B cell (primary cell): ENCODE data around the gene RIPOR2. TPM values are rescaled to one million over a fixed set of nuclear protein-coding genes. Genes with fewer than 3 reads are reported as not detected.

ENCODE experiments used
- ATAC-seq: fragments of 200-7000 bp; cut with Tn5 transposase; one replicate; pipeline ENCODE4 v1.10.0; 2021; ENCODE audit warnings: low read depth, mild to moderate bottlenecking, moderate number of reproducible peaks, moderate library complexity
- CTCF ChIA-PET: fragments of 350-600 bp; sonication (Branson Sonifier 250); formaldehyde crosslinking; loops from one replicate; lab custom pipeline; 2021; ENCODE audit warnings: antibody characterized with exemption, inconsistent platforms; lab: Charles Lee
- POLR2A ChIA-PET: fragments of 350-600 bp; sonication (Branson Sonifier 250); formaldehyde crosslinking; loops from one replicate; lab custom pipeline; 2021; ENCODE audit warnings: antibody characterized with exemption; lab: Charles Lee
- DNase-seq: peaks from one replicate; pipeline ENCODE4 v3.0.0; 2013
- H2AFZ ChIP-seq: 2 replicates; pipeline ENCODE4 v1.6.1; 2012; ENCODE audit warnings: mild to moderate bottlenecking, low read depth, low read length; ENCODE audit not compliant: insufficient read depth, poor library complexity, severe bottlenecking
- H3K27ac ChIP-seq, 2 donors: 1 replicate in 1 of 2; 2 replicates in 1 of 2; pipeline ENCODE4 v1.5.1; 2012 to 2013; ENCODE audit warnings: low read length in 2 of 2, mild to moderate bottlenecking in 2 of 2, moderate library complexity in 1 of 2
- H3K27me3 ChIP-seq, 4 experiments: fragments of 200-600 bp in 1 of 4; sonication (generic) in 1 of 4; replicated peaks in 1 of 4; 1 replicate in 2 of 4; 2 replicates in 2 of 4; pipeline versions ENCODE4 v1.6.1 to v1.7.0; 2013 to 2016; ENCODE audit warnings: low read length in 3 of 4, mild to moderate bottlenecking in 2 of 4, mixed read lengths in 1 of 4, moderate library complexity in 1 of 4; ENCODE audit not compliant: insufficient read depth in 4 of 4, control insufficient read depth in 3 of 4; ENCODE audit errors: control extremely low read depth in 1 of 4
- H3K36me3 ChIP-seq, 2 experiments: replicated peaks in 1 of 2; 1 replicate in 1 of 2; 2 replicates in 1 of 2; pipeline versions ENCODE4 v1.6.1 to v1.7.1; 2013; ENCODE audit warnings: low read length in 1 of 2; ENCODE audit not compliant: insufficient read depth in 2 of 2, control insufficient read depth in 1 of 2; ENCODE audit errors: control extremely low read depth in 1 of 2, extremely low read depth in 1 of 2
- H3K4me1 ChIP-seq, 2 donors: fragments of 200-600 bp in 1 of 2; sonication (generic) in 1 of 2; 1 replicate in 1 of 2; 2 replicates in 1 of 2; pipeline versions ENCODE4 v1.5.1 to v1.6.1; 2013 to 2017; ENCODE audit warnings: low read length in 2 of 2; ENCODE audit not compliant: control insufficient read depth in 2 of 2, insufficient read depth in 2 of 2
- H3K4me2 ChIP-seq: replicated peaks from 2 replicates; pipeline ENCODE3; 2012; ENCODE audit warnings: mild to moderate bottlenecking, low read depth, low read length; ENCODE audit not compliant: poor library complexity, severe bottlenecking
- H3K4me3 ChIP-seq, 5 experiments: fragments of 200-600 bp in 1 of 5; sonication (generic) in 1 of 5; 1 replicate in 3 of 5; 2 replicates in 2 of 5; pipeline versions ENCODE4 v1.5.1 to v1.7.0; 2011 to 2016; ENCODE audit warnings: low read length in 4 of 5, mild to moderate bottlenecking in 4 of 5, low read depth in 2 of 5, control low read depth in 1 of 5, moderate library complexity in 1 of 5; ENCODE audit not compliant: insufficient read depth in 1 of 5; ENCODE audit errors: control extremely low read depth in 1 of 5, extremely low read depth in 1 of 5
- H3K79me2 ChIP-seq: fragments of 200-600 bp; sonication (generic); one replicate; pipeline ENCODE4 v1.6.0; 2016; ENCODE audit warnings: low read length; ENCODE audit not compliant: control insufficient read depth, insufficient read depth
- H3K9ac ChIP-seq: fragments of 200-600 bp; sonication (generic); 2 replicates; pipeline ENCODE4 v1.6.1; 2017; ENCODE audit warnings: mild to moderate bottlenecking, low read length, moderate library complexity
- H3K9me3 ChIP-seq, 3 donors: one replicate each; pipeline versions ENCODE4 v1.6.1 to v1.7.1; 2013; ENCODE audit warnings: low read length in 2 of 3; ENCODE audit not compliant: control insufficient read depth in 2 of 3, insufficient read depth in 1 of 3; ENCODE audit errors: control extremely low read depth in 1 of 3
- H4K20me1 ChIP-seq: 2 replicates; pipeline ENCODE4 v1.6.0; 2012; ENCODE audit warnings: mild to moderate bottlenecking, low read length; ENCODE audit not compliant: insufficient read depth, control insufficient read depth, poor library complexity, severe bottlenecking
- H3K27ac Mint-ChIP-seq: one replicate; pipeline ENCODE4 v1.8.0; 2021; ENCODE audit warnings: mixed read lengths
- H3K27me3 Mint-ChIP-seq: one replicate; pipeline ENCODE4 v1.8.0; 2021; ENCODE audit warnings: mixed read lengths
- H3K4me1 Mint-ChIP-seq: one replicate; pipeline ENCODE4 v1.8.0; 2021; ENCODE audit warnings: mixed read lengths
- H3K4me3 Mint-ChIP-seq: one replicate; pipeline ENCODE4 v1.8.0; 2021; ENCODE audit warnings: mixed read lengths
- H3K9me3 Mint-ChIP-seq: one replicate; pipeline ENCODE4 v1.8.0; 2022; ENCODE audit warnings: mixed read lengths; ENCODE audit not compliant: insufficient read depth
- CTCF ChIP-seq: fragments of 200-600 bp; IDR thresholded peaks from one replicate; pipeline ENCODE4 v1.8.0; 2022; ENCODE audit warnings: antibody characterized with exemption, mild to moderate bottlenecking
- EZH2 ChIP-seq: IDR thresholded peaks from 2 replicates; pipeline ENCODE4 v1.6.1; 2012; ENCODE audit warnings: borderline replicate concordance, low read depth, mild to moderate bottlenecking, moderate library complexity, low read length; ENCODE audit not compliant: insufficient read depth, poor library complexity, severe bottlenecking
- WGBS: methylation state at CpG from one replicate; pipeline ENCODE4 v1.1.5; 2013; ENCODE audit warnings: missing lambda C conversion rate; ENCODE audit not compliant: insufficient coverage; 5-methylcytosine and 5-hydroxymethylcytosine counted together
- intact Hi-C: fragments of 100-400 bp; cut with micrococcal nuclease; formaldehyde crosslinking; loops from one replicate; pipeline ENCODE4 v1.10.0; 2022
- polyA plus RNA-seq: library from polyadenylated mRNA; depleted of rRNA; stranded (reverse); fragments of >200 nt; gene quantifications from 2 replicates; pipeline ENCODE4 v1.2.3, GENCODE V29; 2012
- total RNA-seq, 2 donors: library from RNA; stranded (reverse); fragments of 120-200 nt in 1 of 2; gene quantifications; 1 replicate in 1 of 2; 2 replicates in 1 of 2; pipeline versions ENCODE4 v1.2.3 to v1.2.4, GENCODE V29; 2013 to 2022

Gene RIPOR2
- total and polyA plus RNA-seq, 2 donors (not counting 1 experiment from before 2014, with no cell fraction given): 300 to 430 TPM

GRCh38 chr6:24864343-24864742 is 71.4 kb downstream of the RIPOR2 start:
- Histone ChIP-seq H3K4me3 (no peak overlapping the region), H3K27me3 (no peaks in the 10 kb centered on the region), H3K27ac (peak overlapping the region in 1 of 2 donors; percentile 81), H2AFZ (no peak overlapping the region), H3K4me1 (peaks cover 73 to 77% of the 10 kb centered on the region in 2 donors), H3K9ac (no peak overlapping the region), H3K4me2 (no peak overlapping the region), H3K9me3 (no peaks in the 10 kb centered on the region), H4K20me1 (peaks cover 64% of the 10 kb centered on the region), H3K79me2 (peaks cover 63% of the 10 kb centered on the region), H3K36me3 (peaks cover 21 to 94% of the 10 kb centered on the region in 2 experiments)
- ATAC-seq: no peak
- intact Hi-C loops: no loop called here
- Mint-ChIP-seq H3K9me3 (no peaks in the 10 kb centered on the region), H3K4me3 (no peak overlapping the region), H3K27me3 (no peaks in the 10 kb centered on the region), H3K27ac (peak overlapping the region; percentile 75), H3K4me1 (peaks cover 83% of the 10 kb centered on the region)
- no peak for DNase-seq
- WGBS: 100% methylated on average over 1 of the region's 1 CpG
- ChIA-PET CTCF (interaction anchor here (1.1 to 3.4 kb wide), 6 partner anchors 19 to 154 kb away, joined by 3 to 10 read pairs (median 6); no protein-coding TSS in a partner anchor), POLR2A (no interaction called here)
- TF ChIP-seq EZH2: no peak
- no peak for TF ChIP-seq CTCF

GRCh38 chr6:24861934-24862333 is 73.8 kb downstream of the RIPOR2 start:
- ChIA-PET POLR2A (interaction anchor here (0.5 to 1.2 kb wide), 4 partner anchors 29 to 133 kb away, joined by 3 to 4 read pairs (median 4); no protein-coding TSS in a partner anchor), CTCF (interaction anchor here (0.8 to 1.7 kb wide), 9 partner anchors 40 to 209 kb away, joined by 3 to 16 read pairs (median 4); partner anchors contain the start of gene RIPOR2)
- Histone ChIP-seq H3K79me2 (peaks cover 49% of the 10 kb centered on the region), H4K20me1 (peaks cover 57% of the 10 kb centered on the region), H3K36me3 (peaks cover 25 to 95% of the 10 kb centered on the region in 2 experiments), H3K27ac (peak overlapping the region; percentile 81 to 88), H3K9ac (peak overlapping the region; percentile 4), H2AFZ (no peak overlapping the region), H3K4me3 (peak overlapping the region in 2 of 5 experiments; percentile 4 to 8), H3K4me1 (peaks cover 84 to 88% of the 10 kb centered on the region in 2 donors), H3K27me3 (no peaks in the 10 kb centered on the region), H3K9me3 (no peaks in the 10 kb centered on the region), H3K4me2 (peak overlapping the region; percentile 58)
- H3K4me3 Mint-ChIP-seq: peak overlapping the region; percentile 53
- no peaks in the 10 kb centered on the region for H3K9me3 Mint-ChIP-seq
- no peaks in the 10 kb centered on the region for H3K27me3 Mint-ChIP-seq
- peaks cover 90% of the 10 kb centered on the region for H3K4me1 Mint-ChIP-seq
- H3K27ac Mint-ChIP-seq: peak overlapping the region; percentile 87
- peak; percentile 67 for DNase-seq
- 0% methylated on average over 1 of the region's 2 CpGs for WGBS
- no peak for TF ChIP-seq CTCF
- peak; percentile 46 for ATAC-seq
- intact Hi-C loops: loop anchor here (2.0 kb wide), 1 partner anchor 23 kb away; no protein-coding TSS in a partner anchor
